Central memory CD8-positive, alpha-beta T cell (primary cell): Measurements from ENCODE around the gene USP35.

Experiments used
- ATAC-seq: fragments of 150-1000 bp; cut with Tn5 transposase; replicated peaks from 2 replicates; pipeline ENCODE4 v1.10.0; 2022; ENCODE audit warnings: mild to moderate bottlenecking, moderate FRiP score, moderate number of reproducible peaks; ENCODE audit not compliant: poor library complexity, severe bottlenecking; ENCODE audit errors: extremely low read depth
- DNase-seq, 2 donors: peaks; one replicate each; pipeline ENCODE4 v3.0.0; 2021; ENCODE audit warnings: low spot score in 2 of 2
- H3K27ac Mint-ChIP-seq: one replicate; pipeline ENCODE4 v1.8.0; 2022; ENCODE audit warnings: low read depth, mild to moderate bottlenecking, moderate library complexity, mixed read lengths
- H3K27me3 Mint-ChIP-seq: one replicate; pipeline ENCODE4 v1.8.0; 2022; ENCODE audit warnings: mixed read lengths
- H3K36me3 Mint-ChIP-seq: one replicate; pipeline ENCODE4 v1.8.0; 2022; ENCODE audit warnings: mild to moderate bottlenecking, moderate library complexity, mixed read lengths; ENCODE audit not compliant: insufficient read depth
- H3K4me1 Mint-ChIP-seq: one replicate; pipeline ENCODE4 v1.8.0; 2022; ENCODE audit warnings: mixed read lengths
- H3K4me3 Mint-ChIP-seq: one replicate; pipeline ENCODE4 v1.8.0; 2022; ENCODE audit warnings: mild to moderate bottlenecking, moderate library complexity, mixed read lengths
- H3K9me3 Mint-ChIP-seq: one replicate; pipeline ENCODE4 v1.8.0; 2022; ENCODE audit warnings: mixed read lengths

USP35 gene

GRCh38 chr11:78176605-78177141 lies 12.0 kb upstream of the USP35 start:
- H3K4me3 Mint-ChIP-seq: no peak overlapping the region
- DNase-seq (no peak), ATAC-seq (no peak)
- H3K4me1 Mint-ChIP-seq: peaks cover 20% of the 10 kb centered on the region
- H3K27ac Mint-ChIP-seq: no peak overlapping the region
- H3K36me3 Mint-ChIP-seq: peaks cover 3% of the 10 kb centered on the region
- H3K27me3 Mint-ChIP-seq: no peaks in the 10 kb centered on the region
- H3K9me3 Mint-ChIP-seq: no peaks in the 10 kb centered on the region

DNA sequence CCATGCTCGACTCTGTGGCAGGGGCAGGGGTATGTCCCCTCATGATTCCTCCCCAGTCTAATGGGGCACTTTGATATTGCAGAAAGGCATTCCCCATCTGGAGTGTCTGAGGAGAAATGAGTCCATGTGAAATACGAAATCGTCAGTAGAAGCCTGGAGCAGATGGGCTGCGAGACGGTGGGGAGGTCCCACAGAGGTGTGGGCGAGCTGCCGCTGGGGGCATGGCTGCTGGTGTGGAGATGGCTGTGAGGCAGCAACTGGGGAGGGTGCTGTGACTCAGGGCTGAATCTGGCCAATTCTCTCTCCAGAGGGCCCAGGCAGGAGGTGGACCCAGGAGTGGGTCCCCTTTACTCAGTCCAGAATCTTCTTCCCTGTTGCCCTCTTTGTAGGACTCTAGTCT lies 11.5 kb upstream of the USP35 start:
- Mint-ChIP-seq H3K9me3 (no peaks in the 10 kb centered on the region), H3K4me3 (no peak overlapping the region), H3K36me3 (peaks cover 3% of the 10 kb centered on the region), H3K27ac (no peak overlapping the region), H3K4me1 (peaks cover 20% of the 10 kb centered on the region), H3K27me3 (no peaks in the 10 kb centered on the region)
- DNase-seq (no peak), ATAC-seq (no peak)

GRCh38 chr11:78179459-78180071 lies 9.2 kb upstream of the USP35 start:
- ATAC-seq (no peak), DNase-seq (no peak)
- H3K4me1 Mint-ChIP-seq: peaks cover 20% of the 10 kb centered on the region
- H3K27ac Mint-ChIP-seq: peak overlapping the region; percentile 30
- H3K9me3 Mint-ChIP-seq: no peaks in the 10 kb centered on the region
- H3K36me3 Mint-ChIP-seq: peaks cover 2% of the 10 kb centered on the region
- no peaks in the 10 kb centered on the region for H3K27me3 Mint-ChIP-seq
- no peak overlapping the region for H3K4me3 Mint-ChIP-seq

GRCh38 chr11:78180751-78181150 lies 8.0 kb upstream of the USP35 start:
- Mint-ChIP-seq H3K9me3 (no peaks in the 10 kb centered on the region), H3K36me3 (peaks cover 2% of the 10 kb centered on the region)
- ATAC-seq: no peak

DNA sequence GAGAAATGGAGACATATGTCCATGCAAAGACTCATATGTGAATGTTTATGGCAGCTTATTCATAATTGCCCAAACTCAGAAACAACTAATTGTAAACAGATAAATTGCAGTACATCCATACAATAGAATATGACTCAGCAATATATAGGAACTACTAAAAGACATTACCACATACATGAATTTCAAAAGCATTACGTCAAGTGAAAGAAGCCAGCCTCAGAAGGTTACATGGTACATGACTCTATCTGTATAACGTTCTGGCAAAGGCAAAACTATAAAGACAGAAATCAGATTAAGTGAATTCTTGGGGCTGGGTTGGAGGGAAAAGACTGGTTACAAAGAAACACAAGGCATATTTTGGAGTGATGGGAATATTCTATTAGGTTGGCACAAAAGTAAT lies 7.5 kb upstream of the USP35 start:
- H3K27me3 Mint-ChIP-seq: no peaks in the 10 kb centered on the region
- H3K36me3 Mint-ChIP-seq: peaks cover 2% of the 10 kb centered on the region

More at GRCh38 chr11:78180751-78181150, 8.0 kb upstream of the USP35 start:
- H3K27ac Mint-ChIP-seq: no peak overlapping the region
- H3K27me3 Mint-ChIP-seq: no peaks in the 10 kb centered on the region
- H3K4me1 Mint-ChIP-seq: peaks cover 20% of the 10 kb centered on the region
- DNase-seq: no peak
- H3K4me3 Mint-ChIP-seq: no peak overlapping the region

DNA sequence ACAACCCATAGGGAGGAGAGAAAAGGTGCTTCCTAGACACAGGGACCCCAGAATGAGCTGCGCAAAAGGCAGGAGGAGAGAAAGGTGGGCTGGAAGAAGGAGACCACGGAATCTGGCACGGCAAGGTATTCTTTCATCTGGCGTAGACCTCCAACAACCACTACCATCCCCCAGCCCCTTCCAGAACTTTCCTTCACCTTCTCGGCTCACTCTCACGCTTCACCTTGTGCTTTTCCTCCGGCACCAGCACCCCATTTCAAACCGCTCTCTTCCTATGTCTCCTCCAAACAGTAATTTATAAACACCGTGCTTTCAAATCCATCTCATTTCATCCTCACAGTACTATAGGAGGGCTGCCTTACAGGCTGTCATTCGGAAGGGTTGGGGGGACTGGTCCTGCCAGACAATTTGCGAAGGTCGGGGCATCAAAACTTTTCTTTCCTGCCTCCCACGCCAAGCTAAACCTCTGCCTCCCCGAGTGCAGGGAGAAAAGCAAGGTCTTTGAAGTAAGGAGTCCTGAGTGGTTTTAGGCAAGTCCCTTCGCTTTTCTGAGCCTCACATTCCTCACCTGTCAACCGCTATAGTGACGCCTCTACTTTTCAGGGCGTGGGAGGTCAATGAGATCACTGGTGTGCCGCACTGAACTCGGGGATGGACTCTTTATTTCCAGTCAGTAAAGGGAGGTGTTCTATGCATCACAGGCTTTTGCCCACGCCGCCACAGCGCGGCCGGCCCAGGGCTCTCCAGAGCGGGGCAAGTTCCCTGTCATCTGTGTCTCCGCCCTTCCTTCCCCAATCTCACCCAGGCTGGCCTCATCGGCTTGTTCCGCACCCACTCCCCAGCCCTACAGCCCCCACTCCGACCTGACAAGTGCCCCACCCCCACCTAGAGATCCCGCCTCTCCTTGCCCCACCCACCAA lies 1.1 kb upstream of the USP35 start:
- ATAC-seq (peak; percentile 57), DNase-seq (peak; percentile 42 to 53)
- peaks cover 47% of the 10 kb centered on the region for H3K4me1 Mint-ChIP-seq
- H3K36me3 Mint-ChIP-seq: peaks cover 4% of the 10 kb centered on the region
- H3K27me3 Mint-ChIP-seq: no peaks in the 10 kb centered on the region
- peak overlapping the region; percentile 95 for H3K27ac Mint-ChIP-seq
- H3K4me3 Mint-ChIP-seq: peak overlapping the region; percentile 99
- H3K9me3 Mint-ChIP-seq: no peaks in the 10 kb centered on the region

More for the DNA sequence above, 7.5 kb upstream of the USP35 start:
- Mint-ChIP-seq H3K4me1 (peaks cover 20% of the 10 kb centered on the region), H3K27ac (no peak overlapping the region), H3K9me3 (no peaks in the 10 kb centered on the region), H3K4me3 (no peak overlapping the region)
- DNase-seq: no peak
- ATAC-seq: no peak

- peak overlapping the region; percentile 99 for H3K4me3 Mint-ChIP-seq
- no peak for ATAC-seq
- H3K4me1 Mint-ChIP-seq: peaks cover 54% of the 10 kb centered on the region
- no peaks in the 10 kb centered on the region for H3K9me3 Mint-ChIP-seq
- H3K36me3 Mint-ChIP-seq: peaks cover 4% of the 10 kb centered on the region
- H3K27me3 Mint-ChIP-seq: no peaks in the 10 kb centered on the region
- peak overlapping the region; percentile 95 for H3K27ac Mint-ChIP-seq
- no peak for DNase-seq
Measured at GRCh38 chr11:78189174-78189724, 530 bp downstream of the USP35 start.

- H3K9me3 Mint-ChIP-seq: no peaks in the 10 kb centered on the region
- H3K27ac Mint-ChIP-seq: peak overlapping the region; percentile 95
- H3K36me3 Mint-ChIP-seq: peaks cover 4% of the 10 kb centered on the region
- peak overlapping the region; percentile 99 for H3K4me3 Mint-ChIP-seq
- H3K27me3 Mint-ChIP-seq: no peaks in the 10 kb centered on the region
- peaks cover 60% of the 10 kb centered on the region for H3K4me1 Mint-ChIP-seq
- no peak for DNase-seq
- no peak for ATAC-seq
Measured at GRCh38 chr11:78189851-78190250, 1.1 kb downstream of the USP35 start.

- peaks cover 62% of the 10 kb centered on the region for H3K4me1 Mint-ChIP-seq
- no peak overlapping the region for H3K27ac Mint-ChIP-seq
- H3K27me3 Mint-ChIP-seq: no peaks in the 10 kb centered on the region
- H3K9me3 Mint-ChIP-seq: no peaks in the 10 kb centered on the region
- peak overlapping the region; percentile 99 for H3K4me3 Mint-ChIP-seq
- ATAC-seq (no peak), DNase-seq (no peak)
- H3K36me3 Mint-ChIP-seq: peaks cover 4% of the 10 kb centered on the region
Measured at GRCh38 chr11:78190374-78190773, 1.7 kb downstream of the USP35 start.

DNA sequence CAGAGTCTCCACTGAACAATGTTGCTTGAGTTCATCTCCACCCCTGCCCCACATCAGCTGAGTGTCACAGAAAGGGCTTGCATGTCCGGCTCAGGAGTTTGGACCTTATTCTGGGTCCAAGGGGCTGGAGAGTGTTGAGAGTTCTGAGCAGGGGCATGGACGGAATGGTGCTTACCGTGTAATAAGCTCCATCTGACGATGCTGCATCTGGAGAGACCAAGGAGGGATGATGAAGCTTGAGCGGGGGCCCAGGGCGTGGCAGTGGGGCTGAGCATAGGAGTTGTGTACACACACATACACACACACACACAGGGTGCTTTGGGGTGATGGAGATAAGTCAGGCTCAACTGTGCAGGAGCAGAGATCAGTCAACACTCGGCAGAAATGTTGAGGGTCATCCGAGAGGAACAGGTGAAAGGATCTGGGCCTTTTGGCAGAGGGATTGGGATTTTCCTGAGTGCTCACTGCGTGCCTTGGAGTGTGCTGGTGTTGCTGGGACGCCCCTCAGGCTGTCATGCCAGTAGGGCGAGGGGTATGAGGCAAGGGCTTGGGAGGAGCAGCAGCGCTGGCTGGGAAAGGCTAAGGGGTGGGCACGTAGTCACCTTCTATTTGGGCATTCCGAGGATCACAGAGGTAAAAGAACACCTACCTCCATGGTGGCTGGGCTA lies 2.3 kb downstream of the USP35 start:
- ATAC-seq: no peak
- no peak for DNase-seq
- no peaks in the 10 kb centered on the region for H3K9me3 Mint-ChIP-seq
- H3K27me3 Mint-ChIP-seq: no peaks in the 10 kb centered on the region
- peaks cover 4% of the 10 kb centered on the region for H3K36me3 Mint-ChIP-seq
- H3K4me3 Mint-ChIP-seq: no peak overlapping the region
- H3K27ac Mint-ChIP-seq: peak overlapping the region; percentile 63
- H3K4me1 Mint-ChIP-seq: peaks cover 62% of the 10 kb centered on the region

DNA sequence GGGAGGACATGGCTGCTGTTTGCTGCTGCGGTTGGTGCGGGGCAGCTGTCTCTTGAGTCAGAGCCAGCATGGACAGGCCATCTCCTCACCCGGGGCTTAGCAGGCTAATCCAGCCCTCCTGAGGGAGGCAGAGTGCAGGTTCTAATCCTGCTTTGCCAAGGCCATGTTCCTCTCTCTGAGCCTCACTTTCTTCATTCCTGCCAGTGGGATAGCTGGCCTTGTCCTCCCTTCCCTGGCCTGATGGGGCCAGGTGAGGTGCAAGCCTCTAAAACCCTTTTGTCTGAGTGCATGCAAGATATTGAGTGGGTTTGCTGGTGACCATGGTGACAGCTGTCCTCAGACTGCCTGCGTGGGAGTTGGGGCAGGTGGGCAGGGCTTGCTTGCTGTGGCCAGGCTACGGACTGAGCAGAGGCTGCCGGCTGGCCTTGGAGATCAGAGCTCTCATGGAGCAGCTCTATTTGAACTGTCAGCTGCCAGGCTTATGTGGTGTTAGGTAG lies 3.6 kb downstream of the USP35 start:
- DNase-seq (no peak), ATAC-seq (no peak)
- H3K27me3 Mint-ChIP-seq: no peaks in the 10 kb centered on the region
- H3K4me3 Mint-ChIP-seq: no peak overlapping the region
- peaks cover 4% of the 10 kb centered on the region for H3K36me3 Mint-ChIP-seq
- peaks cover 52% of the 10 kb centered on the region for H3K4me1 Mint-ChIP-seq
- H3K9me3 Mint-ChIP-seq: no peaks in the 10 kb centered on the region
- no peak overlapping the region for H3K27ac Mint-ChIP-seq

DNA sequence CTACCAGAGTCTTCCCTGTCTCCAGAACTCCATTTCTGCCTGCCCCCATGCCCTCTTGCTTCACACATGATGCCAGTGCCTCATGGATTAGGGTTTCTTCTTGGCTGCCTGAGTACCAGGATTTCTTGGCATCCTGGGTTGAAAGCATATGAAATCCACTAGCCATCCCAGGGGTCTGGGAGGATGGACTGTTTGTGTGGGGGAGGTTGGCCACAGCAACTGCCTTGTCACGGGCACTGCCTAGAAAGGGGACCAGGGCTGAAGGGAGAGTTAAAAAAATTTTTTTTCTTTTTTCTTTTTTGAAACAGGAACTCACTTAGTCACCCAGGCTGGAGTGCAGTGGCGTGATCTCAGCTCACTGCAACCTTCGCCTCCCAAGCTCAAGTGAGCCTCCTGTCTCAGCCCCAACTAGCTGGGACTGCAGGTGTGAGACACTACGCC lies 4.2 kb downstream of the USP35 start:
- DNase-seq (no peak), ATAC-seq (no peak)
- no peak overlapping the region for H3K27ac Mint-ChIP-seq
- peaks cover 45% of the 10 kb centered on the region for H3K4me1 Mint-ChIP-seq
- peaks cover 4% of the 10 kb centered on the region for H3K36me3 Mint-ChIP-seq
- no peaks in the 10 kb centered on the region for H3K27me3 Mint-ChIP-seq
- no peaks in the 10 kb centered on the region for H3K9me3 Mint-ChIP-seq
- H3K4me3 Mint-ChIP-seq: no peak overlapping the region
